22Rv1 (cell line): Measurements from ENCODE around the gene GUCY2D.

Experiments
- ZFX ChIP-seq: fragments of 450-650 bp; IDR thresholded peaks from 2 replicates; pipeline ENCODE4 v1.6.1; 2017; ENCODE audit warnings: antibody characterized with exemption, borderline replicate concordance
- TF ChIP-seq, protein P1 (sequence below): fragments of 450-650 bp; IDR thresholded peaks from 2 replicates; pipeline ENCODE4 v1.5.1; 2017; ENCODE audit warnings: mild to moderate bottlenecking

DNA sequence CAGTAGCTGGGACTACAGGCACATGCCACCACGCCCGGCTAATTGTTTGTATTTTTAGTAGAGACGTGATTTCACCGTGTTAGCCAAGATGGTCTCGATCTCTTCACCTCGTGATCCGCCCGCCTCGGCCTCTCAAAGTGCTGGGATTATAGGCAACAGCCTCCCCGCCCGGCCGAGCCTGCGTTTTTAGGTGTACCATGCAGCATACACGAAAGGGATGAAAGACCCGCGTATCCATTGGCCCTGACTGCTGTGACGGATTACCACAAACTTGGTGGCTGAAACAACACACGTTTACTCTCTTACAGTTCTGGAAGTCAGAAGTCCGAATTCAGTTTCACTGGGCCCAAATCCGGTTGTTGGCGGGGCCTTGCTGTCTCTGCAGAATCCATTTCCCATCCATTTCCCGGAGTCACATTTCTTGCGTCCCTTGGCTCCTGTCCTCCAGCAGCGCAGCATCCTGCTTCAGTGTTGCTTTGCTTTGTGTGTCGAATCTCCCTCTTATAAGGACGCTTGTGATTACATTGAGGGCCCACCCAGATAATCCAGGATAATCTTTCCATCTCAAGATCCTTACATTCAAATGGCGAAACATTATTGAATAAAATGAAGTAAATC, 8.3 kb upstream of the GUCY2D start:
- TF ChIP-seq, protein P1, sequence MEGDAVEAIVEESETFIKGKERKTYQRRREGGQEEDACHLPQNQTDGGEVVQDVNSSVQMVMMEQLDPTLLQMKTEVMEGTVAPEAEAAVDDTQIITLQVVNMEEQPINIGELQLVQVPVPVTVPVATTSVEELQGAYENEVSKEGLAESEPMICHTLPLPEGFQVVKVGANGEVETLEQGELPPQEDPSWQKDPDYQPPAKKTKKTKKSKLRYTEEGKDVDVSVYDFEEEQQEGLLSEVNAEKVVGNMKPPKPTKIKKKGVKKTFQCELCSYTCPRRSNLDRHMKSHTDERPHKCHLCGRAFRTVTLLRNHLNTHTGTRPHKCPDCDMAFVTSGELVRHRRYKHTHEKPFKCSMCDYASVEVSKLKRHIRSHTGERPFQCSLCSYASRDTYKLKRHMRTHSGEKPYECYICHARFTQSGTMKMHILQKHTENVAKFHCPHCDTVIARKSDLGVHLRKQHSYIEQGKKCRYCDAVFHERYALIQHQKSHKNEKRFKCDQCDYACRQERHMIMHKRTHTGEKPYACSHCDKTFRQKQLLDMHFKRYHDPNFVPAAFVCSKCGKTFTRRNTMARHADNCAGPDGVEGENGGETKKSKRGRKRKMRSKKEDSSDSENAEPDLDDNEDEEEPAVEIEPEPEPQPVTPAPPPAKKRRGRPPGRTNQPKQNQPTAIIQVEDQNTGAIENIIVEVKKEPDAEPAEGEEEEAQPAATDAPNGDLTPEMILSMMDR: no peak
- no peak for TF ChIP-seq ZFX
